ENCODE measurements around the gene CHSY1.
A peak's percentile ranks its signal among the peaks of the same experiment; 100 is the strongest.
"Not testable (repeated sequence)": the region's sequence is repeated elsewhere in the genome, so short reads cannot be mapped to it uniquely, and the experiment has no call there.

CHSY1 gene

DNA sequence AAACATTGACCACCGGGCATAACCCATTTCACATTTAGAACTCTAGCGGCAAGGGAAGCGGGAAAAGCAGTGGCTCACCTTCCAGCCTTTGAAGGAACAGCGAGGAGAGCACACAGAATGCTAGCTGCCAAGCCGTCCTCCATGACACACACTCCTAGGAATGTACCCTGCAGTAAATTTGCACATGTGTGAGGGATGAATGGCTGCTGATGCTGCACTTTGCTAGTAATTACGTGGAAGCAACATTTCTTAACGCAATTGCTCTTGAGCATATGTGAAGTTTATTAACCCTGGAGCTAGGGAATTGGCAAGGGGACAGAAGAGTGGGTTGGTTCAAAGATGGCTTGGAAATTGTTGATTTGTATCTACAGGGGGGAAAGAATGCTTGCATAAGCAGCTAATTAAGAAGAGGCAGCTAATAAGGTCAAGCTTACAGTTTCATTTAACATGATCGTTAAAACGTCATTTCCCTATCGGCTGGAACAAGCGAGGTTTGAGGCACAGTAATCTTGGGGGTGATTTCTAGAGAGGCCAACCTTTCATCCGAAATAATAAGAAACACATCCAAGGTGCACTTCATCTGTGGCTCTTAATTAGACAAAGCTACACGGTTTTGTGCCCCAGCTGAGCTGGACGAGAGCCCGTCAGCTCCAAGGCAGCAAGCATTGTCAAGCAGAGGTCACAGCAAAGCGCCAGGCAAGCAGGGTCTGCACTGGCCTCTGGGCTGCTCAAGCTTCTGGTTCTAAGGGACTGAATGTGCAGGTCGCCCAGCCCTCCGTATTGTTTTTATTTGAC lies 123.4 kb downstream of the CHSY1 start:
- Mint-ChIP-seq H3K4me3 (peak overlapping the region; percentile 72), H3K4me1 (peaks cover 54% of the 10 kb centered on the region), H3K27ac (peak overlapping the region; percentile 99), H3K27me3 (no peaks in the 10 kb centered on the region), H3K36me3 (no peaks in the 10 kb centered on the region), H3K9me3 (no peaks in the 10 kb centered on the region)

DNA sequence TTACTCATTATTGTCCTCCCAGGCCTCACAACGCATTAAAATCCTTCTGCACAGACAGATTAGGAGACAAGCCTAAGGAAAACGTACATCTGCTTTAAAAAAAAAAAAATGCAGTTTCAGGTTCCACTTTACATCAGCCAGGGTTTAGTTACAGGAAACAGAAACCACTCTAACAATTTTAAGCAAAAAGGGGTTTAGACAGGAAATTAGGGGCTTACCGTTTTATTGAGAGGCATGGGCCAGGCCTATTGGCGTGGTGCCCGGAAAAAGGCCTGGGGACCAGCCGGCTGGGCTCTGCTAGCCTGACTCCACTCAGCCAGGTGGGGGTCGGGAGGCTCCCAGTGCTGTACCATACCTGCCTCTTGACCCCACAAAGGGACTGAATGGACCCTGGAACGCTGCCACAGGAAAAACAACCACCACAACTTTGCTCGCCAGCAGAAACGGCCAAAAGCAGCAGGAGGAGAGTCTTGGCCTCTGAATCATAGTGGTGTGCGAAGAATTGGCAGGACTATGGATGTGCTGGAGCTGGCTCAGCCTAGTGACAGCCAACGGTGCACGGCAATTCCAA lies 124.3 kb downstream of the CHSY1 start:
- H3K36me3 Mint-ChIP-seq: no peaks in the 10 kb centered on the region
- peak overlapping the region; percentile 72 for H3K4me3 Mint-ChIP-seq
- no peaks in the 10 kb centered on the region for H3K27me3 Mint-ChIP-seq
- peaks cover 56% of the 10 kb centered on the region for H3K4me1 Mint-ChIP-seq
- no peaks in the 10 kb centered on the region for H3K9me3 Mint-ChIP-seq
- peak overlapping the region; percentile 99 for H3K27ac Mint-ChIP-seq

DNA sequence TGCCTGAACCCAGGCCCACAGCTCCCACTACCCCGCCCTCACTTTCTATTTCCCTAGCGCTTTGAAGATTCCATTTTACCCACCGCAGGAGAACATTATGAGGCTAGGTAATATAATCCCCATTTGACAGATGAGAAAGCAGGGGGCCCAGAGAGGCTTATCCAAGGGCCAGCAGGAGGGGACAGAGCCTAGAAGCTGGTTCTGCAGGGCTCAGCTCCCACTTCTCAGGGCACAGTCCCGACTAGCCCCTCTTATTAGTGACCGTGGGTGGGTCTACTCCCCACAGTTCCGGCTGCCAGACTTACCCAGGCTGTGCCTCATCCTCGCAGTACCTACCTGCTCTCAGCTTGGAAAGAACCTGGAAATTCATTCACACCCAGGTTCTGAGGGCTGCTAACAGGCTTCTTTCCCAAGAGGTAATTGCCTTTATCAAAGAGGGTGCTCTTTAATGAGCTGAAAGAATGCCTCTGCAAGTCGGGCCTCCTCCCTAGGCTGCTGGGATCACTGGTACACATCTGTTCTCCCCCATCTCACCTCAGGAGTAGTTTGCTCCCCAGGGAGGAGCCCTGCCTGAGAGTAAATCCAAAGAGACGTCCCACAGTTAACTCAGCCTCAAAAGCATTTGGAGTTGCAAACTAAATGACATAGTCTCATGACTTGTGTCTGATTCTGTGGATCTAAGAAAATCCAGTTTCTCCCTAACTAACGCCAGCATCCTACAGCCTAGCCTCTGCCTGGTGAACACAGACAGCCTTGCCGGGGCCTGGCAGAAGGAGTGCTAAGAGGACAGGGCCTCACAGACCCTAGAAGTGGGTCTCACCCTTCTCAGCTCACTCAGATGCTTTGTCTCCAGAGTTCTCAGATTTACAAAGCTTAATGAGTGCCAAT lies 125.0 kb downstream of the CHSY1 start:
- Mint-ChIP-seq H3K4me1 (peaks cover 60% of the 10 kb centered on the region), H3K9me3 (no peaks in the 10 kb centered on the region), H3K36me3 (no peaks in the 10 kb centered on the region), H3K27me3 (no peaks in the 10 kb centered on the region), H3K4me3 (peak overlapping the region; percentile 72), H3K27ac (peak overlapping the region; percentile 99)

DNA sequence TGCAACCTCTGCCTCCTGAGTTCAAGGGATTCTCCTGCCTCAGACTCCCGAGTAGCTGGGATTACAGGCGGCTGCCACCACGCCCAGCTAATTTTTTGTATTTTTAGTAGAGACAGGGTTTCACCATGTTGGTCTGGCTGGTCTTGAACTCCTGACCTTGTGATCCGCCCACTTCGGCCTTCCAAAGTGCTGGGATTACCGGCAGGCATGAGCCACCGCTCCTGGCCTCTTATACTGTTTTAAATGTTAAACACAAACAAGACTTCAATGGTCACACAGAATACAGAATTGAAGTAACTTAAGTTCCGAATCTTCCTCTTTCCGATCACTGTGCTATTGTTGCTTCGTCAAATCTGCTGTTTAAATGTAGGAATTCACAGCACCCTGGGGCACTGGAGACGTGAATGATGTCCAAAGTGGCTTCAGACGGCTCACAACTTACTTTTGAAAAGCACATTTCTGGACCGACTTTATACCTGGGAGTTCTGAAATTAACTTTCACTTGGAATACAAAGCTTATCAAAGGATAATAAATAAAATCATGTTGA lies 125.9 kb downstream of the CHSY1 start:
- H3K9me3 Mint-ChIP-seq, H3K27me3 Mint-ChIP-seq, H3K36me3 Mint-ChIP-seq: not testable (repeated sequence)
- Mint-ChIP-seq H3K4me1 (peaks cover 61% of the 10 kb centered on the region), H3K4me3 (peak overlapping the region; percentile 23), H3K27ac (peak overlapping the region; percentile 93)

Measured in activated naive CD4-positive, alpha-beta T cell treated with anti-CD3 and anti-CD28 coated beads, Interleukin-2, amount 50 U/mL, for 24 hours (primary cell).